SU-DHL-6 (cell line): Measurements from ENCODE around the gene BPIFB3.

Experiments
- H2AFZ ChIP-seq: fragments of 200-600 bp; sonication (generic); 2 replicates; pipeline ENCODE4 v1.6.1; 2014; ENCODE audit warnings: low read depth, mild to moderate bottlenecking, moderate library complexity, mixed read lengths, antibody characterized with exemption, low read length; ENCODE audit not compliant: severe bottlenecking
- H3F3A ChIP-seq: fragments of 200-600 bp; shearing (Covaris generic); 2 replicates; pipeline ENCODE4 v1.6.0; 2016; ENCODE audit warnings: antibody characterized with exemption, mild to moderate bottlenecking; ENCODE audit not compliant: insufficient read depth
- H3K27ac ChIP-seq: fragments of 200-600 bp; sonication (generic); 2 replicates; pipeline ENCODE4 v1.5.1; 2016; ENCODE audit warnings: low read depth, mild to moderate bottlenecking, low read length, moderate library complexity, mixed read lengths
- H3K27me3 ChIP-seq: fragments of 200-600 bp; sonication (generic), shearing (Covaris generic); 2 replicates; pipeline ENCODE4 v1.6.0; 2014; ENCODE audit warnings: mild to moderate bottlenecking, low read length
- H3K36me3 ChIP-seq: fragments of 200-600 bp; sonication (generic); 2 replicates; pipeline ENCODE4 v1.6.1; 2014; ENCODE audit warnings: mild to moderate bottlenecking, low read length, mixed read lengths
- H3K4me2 ChIP-seq: fragments of 300-600, 200-600 bp; shearing (Covaris generic), sonication (generic); 2 replicates; pipeline ENCODE4 v1.6.0; 2014; ENCODE audit warnings: low read length, low read depth, mild to moderate bottlenecking; ENCODE audit not compliant: poor library complexity, severe bottlenecking
- H3K4me3 ChIP-seq: fragments of 200-600 bp; sonication (generic); 2 replicates; pipeline ENCODE4 v1.5.1; 2014; ENCODE audit warnings: antibody characterized with exemption, low read length, mild to moderate bottlenecking, mixed read lengths; ENCODE audit not compliant: insufficient read depth, poor library complexity, severe bottlenecking
- H3K79me2 ChIP-seq: fragments of 200-600 bp; sonication (generic); 2 replicates; pipeline ENCODE4 v1.6.1; 2014; ENCODE audit warnings: mild to moderate bottlenecking, low read length, moderate library complexity; ENCODE audit not compliant: insufficient read depth
- H3K9ac ChIP-seq: fragments of 200-600 bp; sonication (generic); 2 replicates; pipeline ENCODE4 v1.7.0; 2014; ENCODE audit warnings: mild to moderate bottlenecking, low read length
- H3K9me2 ChIP-seq: fragments of 200-600 bp; sonication (generic); replicated peaks from 2 replicates; pipeline ENCODE4 v1.6.1; 2014; ENCODE audit warnings: low read length; ENCODE audit not compliant: insufficient read depth
- H3K9me3 ChIP-seq: fragments of 200-600 bp; sonication (generic); 2 replicates; pipeline ENCODE4 v1.6.1; 2014; ENCODE audit warnings: low read length, mixed read lengths; ENCODE audit not compliant: insufficient read depth
- H4K20me1 ChIP-seq: fragments of 200-600 bp; sonication (generic); 2 replicates; pipeline ENCODE4 v1.6.1; 2014; ENCODE audit warnings: low read depth, mild to moderate bottlenecking, antibody characterized with exemption, low read length, moderate library complexity, mixed read lengths
- CTCF ChIP-seq: fragments of 200-600 bp; sonication (generic); IDR thresholded peaks from one replicate; pipeline ENCODE4 v1.5.1; 2017; ENCODE audit warnings: antibody characterized with exemption, mild to moderate bottlenecking, low read length, moderate library complexity; ENCODE audit not compliant: insufficient read depth, poor library complexity, severe bottlenecking
- EZH2phosphoT487 ChIP-seq: fragments of 200-600 bp; sonication (generic), shearing (Covaris generic); conservative IDR thresholded peaks from 2 replicates; pipeline ENCODE4 v1.6.1; 2018; ENCODE audit warnings: mild to moderate bottlenecking, antibody characterized with exemption, low read length, moderate library complexity, mixed read lengths

BPIFB3 gene

DNA sequence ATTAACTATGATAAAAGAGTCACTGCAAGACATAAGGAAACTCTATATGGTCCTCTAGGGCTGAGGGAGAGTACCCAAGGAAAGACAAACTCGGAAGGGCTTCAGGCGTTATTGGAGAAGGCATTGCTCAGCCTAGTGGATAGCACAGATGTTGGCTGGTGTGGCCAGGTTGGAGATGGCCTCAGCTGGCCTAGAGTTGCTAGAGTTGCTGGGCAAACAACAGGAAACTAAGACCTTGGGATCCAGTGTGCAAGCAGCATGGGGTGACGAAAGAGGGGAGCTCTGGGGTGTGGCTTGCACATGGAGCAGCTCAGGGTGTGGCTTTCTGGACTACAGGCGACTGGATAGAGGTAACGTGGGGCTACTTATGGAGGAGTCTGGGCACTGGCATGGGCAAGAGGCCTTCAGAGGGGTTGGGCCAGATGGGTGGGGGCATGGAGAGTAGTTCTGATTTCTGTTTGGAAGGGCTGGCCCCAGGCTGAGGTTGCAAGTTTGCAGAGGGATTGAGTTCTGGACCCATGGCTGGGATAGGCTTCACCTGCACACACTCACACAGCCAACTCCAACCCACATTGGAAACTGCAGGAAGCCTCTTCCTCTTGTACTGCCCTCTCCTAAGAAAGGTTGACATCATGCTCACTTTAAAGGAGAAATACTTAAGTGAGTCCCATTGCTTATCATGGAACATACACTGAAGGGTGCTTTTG is 27.5 kb upstream of the BPIFB3 start:
- Histone ChIP-seq H3K27me3 (no peaks in the 10 kb centered on the region), H3K36me3 (no peaks in the 10 kb centered on the region), H3K9me2 (no peaks in the 10 kb centered on the region), H4K20me1 (no peaks in the 10 kb centered on the region), H2AFZ (no peak overlapping the region), H3K4me3 (no peak overlapping the region), H3K4me2 (no peak overlapping the region), H3K9me3 (no peaks in the 10 kb centered on the region), H3F3A (no peaks in the 10 kb centered on the region), H3K79me2 (no peaks in the 10 kb centered on the region), H3K27ac (no peak overlapping the region), H3K9ac (no peak overlapping the region)
- TF ChIP-seq EZH2phosphoT487 (no peak), CTCF (no peak)

DNA sequence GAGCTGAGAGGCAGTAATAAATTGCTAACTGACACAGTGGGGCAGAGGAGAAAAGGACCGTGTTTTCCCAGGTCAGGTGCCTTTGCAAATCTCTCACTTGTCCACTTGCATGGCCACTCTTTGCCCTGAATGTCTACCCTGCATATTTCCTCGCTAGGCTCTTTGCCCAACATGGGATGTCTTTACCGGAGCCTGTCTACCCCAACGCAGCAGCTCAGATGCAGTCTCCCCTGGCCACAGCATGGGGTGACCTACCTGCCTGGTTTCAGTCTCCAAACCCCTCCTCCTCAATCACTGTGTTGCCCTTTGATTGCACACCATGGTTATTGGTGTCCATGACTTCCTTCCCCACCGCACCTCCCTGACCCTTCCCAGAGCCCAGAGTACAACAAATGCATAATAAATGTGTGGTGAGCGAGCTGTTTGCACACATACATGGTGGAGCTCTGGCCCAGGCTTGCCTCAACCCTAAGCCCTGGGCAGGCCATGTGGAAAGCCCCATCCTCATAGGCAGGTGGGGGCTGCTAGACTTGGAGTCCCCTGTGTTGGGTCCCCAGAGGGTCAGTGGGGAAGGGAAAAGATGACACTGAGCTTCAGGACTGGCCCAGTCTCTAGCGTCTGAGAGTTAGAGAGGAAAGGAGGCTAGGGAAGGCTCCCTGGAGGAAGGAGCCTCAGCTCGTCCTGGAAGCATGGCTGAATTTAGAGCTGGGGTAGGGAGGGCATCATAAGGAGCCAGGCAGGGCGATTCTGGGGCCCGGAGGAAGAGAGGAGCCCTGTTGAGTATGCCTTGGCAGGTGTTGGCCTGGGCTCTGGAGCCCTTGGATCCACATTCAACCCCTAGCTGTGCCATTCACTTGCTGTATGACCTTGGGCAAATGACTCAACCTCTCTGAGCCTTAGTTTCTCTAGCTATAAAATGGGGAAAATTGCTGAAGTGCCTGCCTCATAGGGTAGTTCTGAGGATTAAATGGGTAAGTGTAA is 26.6 kb upstream of the BPIFB3 start:
- no peaks in the 10 kb centered on the region for H3K27me3 ChIP-seq
- H3K4me2 ChIP-seq, result no peak overlapping the region
- no peaks in the 10 kb centered on the region for H3F3A ChIP-seq
- H2AFZ ChIP-seq, result no peak overlapping the region
- H3K4me3 ChIP-seq, result no peak overlapping the region
- TF ChIP-seq CTCF, result no peak
- no peak for TF ChIP-seq EZH2phosphoT487
- H3K9ac ChIP-seq, result no peak overlapping the region
- no peaks in the 10 kb centered on the region for H3K36me3 ChIP-seq
- H3K9me2 ChIP-seq, result no peaks in the 10 kb centered on the region
- no peak overlapping the region for H3K27ac ChIP-seq
- no peaks in the 10 kb centered on the region for H3K79me2 ChIP-seq
- H4K20me1 ChIP-seq, result no peaks in the 10 kb centered on the region
- no peaks in the 10 kb centered on the region for H3K9me3 ChIP-seq

GRCh38 chr20:33027769-33028751 is 25.6 kb upstream of the BPIFB3 start:
- H3K9ac ChIP-seq, result no peak overlapping the region
- H2AFZ ChIP-seq, result no peak overlapping the region
- TF ChIP-seq CTCF, result no peak
- no peak for TF ChIP-seq EZH2phosphoT487
- no peaks in the 10 kb centered on the region for H3F3A ChIP-seq
- H3K4me2 ChIP-seq, result no peak overlapping the region
- no peaks in the 10 kb centered on the region for H3K27me3 ChIP-seq
- no peaks in the 10 kb centered on the region for H3K9me3 ChIP-seq
- H4K20me1 ChIP-seq, result no peaks in the 10 kb centered on the region
- H3K79me2 ChIP-seq, result no peaks in the 10 kb centered on the region
- no peaks in the 10 kb centered on the region for H3K9me2 ChIP-seq
- no peaks in the 10 kb centered on the region for H3K36me3 ChIP-seq
- no peak overlapping the region for H3K4me3 ChIP-seq
- H3K27ac ChIP-seq, result no peak overlapping the region
